Fibroblast of upper back skin (primary cell): Measurements from ENCODE around the gene VSIG10L2.
A peak's percentile ranks its signal among the peaks of the same experiment; 100 is the strongest.

Experiments
- DNase-seq: peaks from one replicate; pipeline ENCODE4 v3.0.0-alpha.2; 2013

VSIG10L2 gene

DNA sequence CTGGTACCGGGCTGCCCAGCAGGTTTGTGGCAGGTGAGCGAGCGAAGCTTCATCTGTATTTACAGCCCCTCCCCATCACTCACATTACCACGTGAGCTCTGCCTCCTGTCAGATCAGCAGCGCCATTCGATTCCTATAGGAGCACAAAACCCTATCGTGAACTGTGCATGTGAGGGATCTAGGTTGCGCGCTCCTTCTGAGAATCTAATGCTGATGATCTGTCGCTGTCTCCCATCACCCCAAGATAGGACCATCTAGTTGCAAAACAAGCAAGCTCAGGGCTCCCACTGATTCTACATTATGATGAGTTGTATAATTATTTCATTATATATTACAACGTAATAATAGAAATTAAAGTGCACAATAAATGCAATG is 15.8 kb upstream of the VSIG10L2 start:
- no peak for DNase-seq

- DNase-seq: no peak
These were observed 14.7 kb upstream of the VSIG10L2 start for GRCh38 chr11:125931116-125931515.

DNA sequence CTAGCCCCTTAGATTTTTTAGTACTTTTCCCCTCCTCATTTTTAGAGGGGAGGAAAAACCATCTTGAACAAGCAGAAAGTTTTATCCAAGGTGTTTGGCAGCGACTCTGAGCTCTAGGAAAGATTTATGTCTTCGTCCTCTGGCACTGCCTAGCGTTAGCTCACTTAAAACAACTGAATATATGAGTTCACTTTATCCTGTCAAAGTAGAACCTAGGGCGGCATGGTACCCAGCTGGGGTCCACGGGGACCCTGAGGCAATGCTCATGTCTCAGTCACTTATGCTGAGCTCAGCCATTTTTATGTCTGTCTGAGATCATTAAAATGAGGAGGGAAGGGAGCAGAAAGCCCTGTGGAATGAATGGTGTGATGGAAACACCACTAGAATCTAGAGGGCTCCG is 14.2 kb upstream of the VSIG10L2 start:
- no peak for DNase-seq

DNA sequence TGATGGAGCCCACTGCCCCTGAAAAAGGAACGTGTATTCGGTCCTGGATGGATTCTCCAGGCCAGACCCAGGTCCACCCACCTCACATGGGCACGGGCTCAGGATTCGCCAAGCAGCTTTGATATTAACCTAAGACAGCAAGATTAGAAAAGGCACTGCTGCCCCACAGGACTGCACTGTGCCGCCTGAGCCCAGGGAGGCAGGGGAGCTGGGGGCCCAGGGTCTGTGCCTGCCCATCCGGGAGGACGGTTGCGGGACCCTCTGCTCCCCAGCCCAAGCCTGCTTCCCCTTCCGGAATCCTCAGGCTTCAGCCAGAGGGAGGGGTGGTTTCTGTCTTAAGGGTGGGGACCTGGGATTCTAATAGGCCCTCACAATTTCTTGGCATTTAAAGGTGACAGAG is 13.5 kb upstream of the VSIG10L2 start:
- no peak for DNase-seq

GRCh38 chr11:125933030-125933813 is 12.6 kb upstream of the VSIG10L2 start:
- DNase-seq: no peak

DNA sequence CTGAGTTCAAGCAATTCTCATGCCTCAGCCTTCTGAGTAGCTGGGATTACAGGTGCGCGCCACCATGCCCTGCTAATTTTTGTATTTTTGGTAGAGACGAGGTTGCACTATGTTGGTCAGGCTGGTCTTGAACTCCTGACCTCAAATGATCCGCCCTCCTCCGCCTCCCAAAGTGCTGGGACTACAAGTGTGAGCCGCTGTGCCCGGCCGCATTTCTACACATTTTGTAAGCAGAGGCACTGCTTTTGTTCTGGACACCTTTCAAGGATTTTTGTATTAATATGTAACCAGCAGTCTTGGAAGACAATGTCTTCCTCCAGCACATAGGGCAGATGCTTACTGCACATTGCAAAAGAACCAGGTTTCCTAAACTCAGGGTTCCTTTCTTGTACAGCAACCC is 11.4 kb upstream of the VSIG10L2 start:
- DNase-seq: no peak

GRCh38 chr11:125935056-125935455 is 10.8 kb upstream of the VSIG10L2 start:
- DNase-seq: no peak

GRCh38 chr11:125935618-125936199 is 10.1 kb upstream of the VSIG10L2 start:
- DNase-seq: peak; percentile 75

DNA sequence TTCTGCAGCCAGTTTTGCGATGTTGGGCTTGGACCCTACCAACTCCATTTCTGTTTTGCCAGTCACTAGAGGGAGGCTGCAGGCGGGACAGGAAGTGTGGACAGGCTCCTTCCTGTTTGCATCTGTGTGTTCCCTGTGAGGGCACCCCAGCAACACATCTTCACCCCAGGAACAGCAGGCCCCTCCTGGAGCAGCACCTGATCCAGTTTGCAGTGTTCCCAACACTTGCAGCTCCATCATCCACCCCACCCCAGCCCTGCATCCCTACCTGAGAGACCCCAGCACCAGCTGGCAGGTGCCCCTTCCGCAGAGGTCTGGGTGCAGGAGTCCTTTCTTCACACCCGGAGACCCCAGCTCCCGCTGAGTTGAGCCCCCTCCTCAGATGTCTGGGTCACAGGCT is 7.4 kb upstream of the VSIG10L2 start:
- no peak for DNase-seq

GRCh38 chr11:125939081-125939521 is 6.7 kb upstream of the VSIG10L2 start:
- DNase-seq: no peak

GRCh38 chr11:125940145-125940544 is 5.7 kb upstream of the VSIG10L2 start:
- DNase-seq: no peak

- no peak for DNase-seq
These were observed 4.6 kb upstream of the VSIG10L2 start for GRCh38 chr11:125941267-125941618.

- peak; percentile 16 for DNase-seq
These were observed 3.9 kb upstream of the VSIG10L2 start for GRCh38 chr11:125941619-125942611.

- DNase-seq: no peak
These were observed 2.9 kb upstream of the VSIG10L2 start for GRCh38 chr11:125942771-125943428.

DNA sequence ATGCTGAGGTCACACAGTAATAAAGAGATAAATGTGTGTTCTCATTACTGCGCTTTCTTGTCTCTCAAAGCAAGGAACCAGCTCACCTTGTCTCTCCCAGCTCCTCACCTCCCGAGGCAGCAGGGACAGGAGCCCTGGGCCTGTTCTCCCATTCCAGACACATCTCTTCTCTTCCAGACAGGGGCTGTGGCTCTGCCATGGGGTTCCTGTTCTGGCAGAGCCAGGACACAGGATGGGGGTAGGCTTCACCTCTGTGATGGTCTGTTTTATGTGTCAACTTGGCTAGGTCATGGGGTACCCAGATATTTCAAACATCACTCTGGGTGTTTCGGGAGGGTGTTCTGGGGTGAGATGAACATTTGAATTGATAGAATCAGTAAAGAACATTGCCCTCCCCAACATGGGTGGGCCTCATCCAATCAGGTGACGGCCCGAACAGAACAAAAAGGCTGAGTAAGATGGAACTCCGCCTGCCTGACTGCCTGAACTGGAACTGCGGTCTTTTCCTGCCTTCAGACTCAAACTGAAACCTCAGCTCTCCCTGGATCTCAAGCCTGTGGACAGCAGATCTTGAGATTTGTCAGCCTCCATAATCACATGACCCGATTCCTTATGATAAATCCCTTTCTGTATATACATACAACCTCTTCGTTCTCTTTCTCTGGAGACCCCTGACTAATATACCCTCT is 2.0 kb upstream of the VSIG10L2 start:
- DNase-seq: no peak

DNA sequence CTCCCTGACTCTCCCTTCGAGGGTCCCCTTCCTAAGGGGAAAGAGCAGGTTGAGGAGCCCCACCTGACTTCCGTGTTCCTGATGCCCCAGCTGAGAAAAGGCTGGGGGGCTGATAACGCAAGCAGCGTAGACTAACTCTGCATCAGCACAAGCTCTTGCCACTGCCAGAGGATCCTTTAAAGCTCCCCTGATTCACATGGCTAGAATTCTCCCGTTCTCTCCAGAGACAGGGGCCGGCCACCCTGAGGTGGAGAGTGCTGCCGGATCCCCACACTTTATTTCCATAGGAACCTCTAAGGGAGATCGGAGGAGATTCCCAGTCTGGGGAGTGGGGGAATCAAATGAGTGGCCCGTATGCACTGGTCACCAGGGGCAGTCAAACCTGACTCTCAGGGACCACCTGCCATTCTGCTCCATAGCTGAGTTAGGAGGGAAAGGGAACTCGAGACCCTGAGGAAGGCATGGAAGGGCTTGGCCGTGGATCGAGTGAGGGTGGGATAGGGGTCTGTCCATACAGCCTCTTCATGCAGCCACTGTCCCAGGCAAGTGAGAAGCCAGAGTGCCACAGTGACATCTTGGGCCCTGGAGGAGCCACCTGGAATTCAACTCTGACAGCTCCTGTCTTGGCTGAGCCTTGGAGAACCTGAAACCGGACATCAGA is 1.4 kb upstream of the VSIG10L2 start:
- no peak for DNase-seq

DNA sequence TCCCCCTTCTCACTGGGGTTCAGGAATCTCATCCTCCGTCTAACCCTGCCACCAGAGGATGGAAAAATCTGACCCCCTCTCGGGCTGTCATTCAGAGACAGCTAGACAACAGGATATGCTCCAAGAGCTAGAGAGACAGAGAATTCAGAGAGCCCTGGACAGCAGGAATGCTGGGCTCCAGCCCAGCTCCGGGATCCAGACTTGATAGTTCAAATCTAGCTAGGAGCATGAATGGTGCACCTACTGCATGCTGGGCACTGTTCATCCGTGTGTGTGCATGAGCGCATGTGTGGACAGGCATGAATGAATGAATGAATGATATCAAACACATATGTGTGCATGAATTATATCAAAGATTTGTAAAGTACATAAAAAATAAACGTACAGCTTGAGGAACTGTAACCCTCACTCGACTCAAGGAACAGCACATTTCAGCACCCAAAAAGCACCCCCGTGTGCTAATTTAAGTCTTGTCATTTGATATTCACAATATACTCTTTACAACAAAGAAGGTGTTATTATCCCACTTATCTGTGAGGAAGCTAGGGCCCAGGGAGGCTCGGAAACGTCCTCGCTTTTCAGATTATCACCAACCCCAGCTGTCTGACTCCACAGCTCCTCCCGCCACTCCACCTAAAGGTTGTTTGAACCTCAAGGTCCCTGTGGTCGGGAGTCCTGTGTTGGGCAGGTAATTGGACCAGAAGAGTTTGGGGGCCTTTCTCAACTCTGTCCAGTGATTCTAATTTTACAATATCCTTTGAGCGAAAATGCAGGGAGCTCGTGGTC is 640 bp upstream of the VSIG10L2 start:
- DNase-seq: no peak

GRCh38 chr11:125946712-125947418 is 1.0 kb downstream of the VSIG10L2 start:
- no peak for DNase-seq

DNA sequence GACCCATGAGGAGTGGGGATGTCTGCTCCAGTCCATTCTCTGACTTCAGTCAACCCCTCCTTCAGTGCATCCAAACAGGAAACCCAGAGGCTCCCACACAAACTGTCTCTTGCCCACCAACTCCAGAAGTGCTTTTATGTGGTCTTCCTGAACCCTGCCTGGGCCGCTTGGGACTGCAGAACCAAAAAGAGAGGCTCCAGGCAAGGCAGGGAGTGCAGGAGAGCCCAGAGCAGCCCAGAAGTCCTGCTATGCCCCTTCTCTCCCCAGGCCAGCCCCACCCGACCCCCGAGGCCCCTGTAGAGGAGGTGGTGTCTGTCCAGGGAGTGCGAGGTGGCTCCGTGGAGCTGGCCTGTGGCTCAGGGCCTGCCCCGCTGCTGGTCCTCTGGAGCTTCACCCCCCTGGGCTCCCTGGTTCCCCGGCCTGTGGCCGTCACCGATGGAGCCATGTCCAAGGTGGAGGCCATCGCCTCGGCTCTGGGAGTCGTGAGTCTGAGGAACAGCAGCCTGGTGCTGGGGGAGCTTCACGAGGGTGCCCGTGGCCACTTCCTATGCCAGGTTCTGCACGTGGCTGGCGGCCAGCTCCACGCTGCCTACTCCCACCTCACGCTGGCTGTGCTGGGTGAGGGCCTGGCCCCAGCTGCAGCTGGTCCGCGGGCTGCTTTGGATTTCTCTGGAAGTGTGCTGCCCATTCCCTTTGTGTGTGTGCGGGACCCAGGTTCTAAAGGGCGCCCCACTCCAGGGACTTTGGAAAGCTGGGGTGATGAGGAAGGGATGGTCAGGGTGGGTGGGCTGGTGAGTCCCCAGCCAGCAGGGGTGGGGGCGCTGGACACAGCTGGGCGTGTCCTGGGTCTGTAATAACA is 1.8 kb downstream of the VSIG10L2 start:
- DNase-seq: no peak
